ENCODE results near the gene OGFOD3. TPM values are rescaled to one million over a fixed set of nuclear protein-coding genes. Genes with fewer than 3 reads are reported as not detected.

The OGFOD3 gene
- total RNA-seq, 5 donors from 2014 or later (not counting 1 experiment from before 2014, with no cell fraction given): 22.0 to 32.2 (median 29.2) TPM

- 0% methylated on average over 27 of the region's 30 CpGs for WGBS (ENCODE audit: insufficient coverage)
- H3K27ac ChIP-seq (ENCODE audit: low read length): peak overlapping the region; percentile 90
- peak overlapping the region; percentile 94 to 98 (median 97) for H3K4me3 Mint-ChIP-seq
- no peaks in the 10 kb centered on the region for H3K9me3 ChIP-seq
- no peaks in the 10 kb centered on the region for H3K27me3 Mint-ChIP-seq
- CTCF ChIA-PET: interaction anchor here (0.8 to 1.6 kb wide), 3 partner anchors 8 to 30 kb away, joined by 3 to 4 read pairs (median 3); partner anchors contain the start of gene OGFOD3 (in 1 of the 2)
- H3K36me3 ChIP-seq (ENCODE audit: control insufficient read depth in 2 of 2, extremely low read depth in 1 of 2, insufficient read depth in 1 of 2, low read length in 1 of 2): peaks cover 13 to 32% of the 10 kb centered on the region in 2 donors
- peaks cover 10 to 53% of the 10 kb centered on the region in 2 experiments for H3K4me1 ChIP-seq (ENCODE audit: control insufficient read depth in 1 of 2, extremely low read depth in 1 of 2, insufficient read depth in 2 of 2, low read length in 2 of 2)
- H3K9me3 Mint-ChIP-seq: no peaks in the 10 kb centered on the region
- DNase-seq: peak; percentile 39 to 85 (median 73)
- H3K27me3 ChIP-seq (replicated peaks in 1 of 2; ENCODE audit: control insufficient read depth in 2 of 2, extremely low read depth in 1 of 2, insufficient read depth in 2 of 2, low read length in 1 of 2): no peaks in the 10 kb centered on the region
- peak; percentile 39 to 69 (median 51) for ATAC-seq (replicated peaks in 1 of 4)
- peak overlapping the region; percentile 78 to 94 for H3K4me3 ChIP-seq (ENCODE audit: control insufficient read depth in 1 of 2, extremely low read depth in 1 of 2, low read length in 1 of 2)
- H3K27ac Mint-ChIP-seq: peak overlapping the region; percentile 96 to 98
- no peaks in the 10 kb centered on the region for H3K36me3 Mint-ChIP-seq
- POLR2A ChIA-PET: interaction anchor here (0.5 kb wide), 2 partner anchors 248 to 320 kb away, joined by 3 to 5 read pairs; no protein-coding TSS in a partner anchor
- peaks cover 38 to 45% (median 41%) of the 10 kb centered on the region in 3 donors for H3K4me1 Mint-ChIP-seq
Measured at GRCh38 chr17:82449131-82449882, 30.9 kb upstream of the OGFOD3 start.

- peaks cover 38 to 45% (median 45%) of the 10 kb centered on the region in 3 donors for H3K4me1 Mint-ChIP-seq
Measured at GRCh38 chr17:82447876-82448275, 29.5 kb upstream of the OGFOD3 start.

GRCh38 chr17:82446649-82447048 lies 28.3 kb upstream of the OGFOD3 start:
- ATAC-seq (replicated peaks in 1 of 4): no peak
- H3K4me1 ChIP-seq (ENCODE audit: control insufficient read depth in 1 of 2, extremely low read depth in 1 of 2, insufficient read depth in 2 of 2, low read length in 2 of 2): peaks cover 10 to 48% of the 10 kb centered on the region in 2 experiments
- H3K4me3 ChIP-seq (ENCODE audit: control insufficient read depth in 1 of 2, extremely low read depth in 1 of 2, low read length in 1 of 2): no peak overlapping the region
- Mint-ChIP-seq H3K36me3 (no peaks in the 10 kb centered on the region), H3K27me3 (no peaks in the 10 kb centered on the region), H3K27ac (no peak overlapping the region), H3K4me1 (peaks cover 30 to 37% (median 36%) of the 10 kb centered on the region in 3 donors), H3K9me3 (no peaks in the 10 kb centered on the region), H3K4me3 (peak overlapping the region in 2 of 3 donors; percentile 34 to 68)
- no peak for DNase-seq
- H3K27ac ChIP-seq (ENCODE audit: low read length): no peak overlapping the region
- H3K36me3 ChIP-seq (ENCODE audit: control insufficient read depth in 2 of 2, extremely low read depth in 1 of 2, insufficient read depth in 1 of 2, low read length in 1 of 2): peaks cover 35 to 55% of the 10 kb centered on the region in 2 donors
- H3K27me3 ChIP-seq (replicated peaks in 1 of 2; ENCODE audit: control insufficient read depth in 2 of 2, extremely low read depth in 1 of 2, insufficient read depth in 2 of 2, low read length in 1 of 2): no peaks in the 10 kb centered on the region
- no peaks in the 10 kb centered on the region for H3K9me3 ChIP-seq
- CTCF ChIA-PET: no interaction called here
- 94% methylated on average over 4 of the region's 12 CpGs for WGBS (ENCODE audit: insufficient coverage)
- POLR2A ChIA-PET: no interaction called here

More at GRCh38 chr17:82447876-82448275, 29.5 kb upstream of the OGFOD3 start:
- Mint-ChIP-seq H3K36me3 (no peaks in the 10 kb centered on the region), H3K27me3 (no peaks in the 10 kb centered on the region), H3K4me3 (peak overlapping the region; percentile 47 to 68 (median 47)), H3K9me3 (no peaks in the 10 kb centered on the region), H3K27ac (peak overlapping the region; percentile 80 to 87)
- POLR2A ChIA-PET: no interaction called here
- CTCF ChIA-PET: no interaction called here
- no peak overlapping the region for H3K4me3 ChIP-seq (ENCODE audit: control insufficient read depth in 1 of 2, extremely low read depth in 1 of 2, low read length in 1 of 2)
- 89% methylated on average over 6 of the region's 11 CpGs for WGBS (ENCODE audit: insufficient coverage)
- no peaks in the 10 kb centered on the region for H3K27me3 ChIP-seq (replicated peaks in 1 of 2; ENCODE audit: control insufficient read depth in 2 of 2, extremely low read depth in 1 of 2, insufficient read depth in 2 of 2, low read length in 1 of 2)
- ATAC-seq (replicated peaks in 1 of 4) (no peak), DNase-seq (no peak)
- H3K4me1 ChIP-seq (ENCODE audit: control insufficient read depth in 1 of 2, extremely low read depth in 1 of 2, insufficient read depth in 2 of 2, low read length in 2 of 2): peaks cover 10 to 53% of the 10 kb centered on the region in 2 experiments
- peak overlapping the region; percentile 16 for H3K27ac ChIP-seq (ENCODE audit: low read length)
- H3K36me3 ChIP-seq (ENCODE audit: control insufficient read depth in 2 of 2, extremely low read depth in 1 of 2, insufficient read depth in 1 of 2, low read length in 1 of 2): peaks cover 26 to 46% of the 10 kb centered on the region in 2 donors
- H3K9me3 ChIP-seq: no peaks in the 10 kb centered on the region

- WGBS (ENCODE audit: insufficient coverage): 95% methylated on average over 14 of the region's 15 CpGs
- peaks cover 6 to 44% of the 10 kb centered on the region in 2 experiments for H3K4me1 ChIP-seq (ENCODE audit: control insufficient read depth in 1 of 2, extremely low read depth in 1 of 2, insufficient read depth in 2 of 2, low read length in 2 of 2)
- H3K27ac Mint-ChIP-seq: no peak overlapping the region
Measured at GRCh38 chr17:82446124-82446523, 27.7 kb upstream of the OGFOD3 start.

GRCh38 chr17:82445542-82445941 lies 27.2 kb upstream of the OGFOD3 start:
- Histone ChIP-seq H3K9me3 (no peaks in the 10 kb centered on the region), H3K27ac (ENCODE audit: low read length) (no peak overlapping the region), H3K4me1 (ENCODE audit: control insufficient read depth in 1 of 2, extremely low read depth in 1 of 2, insufficient read depth in 2 of 2, low read length in 2 of 2) (peaks cover 2 to 44% of the 10 kb centered on the region in 2 experiments), H3K36me3 (ENCODE audit: control insufficient read depth in 2 of 2, extremely low read depth in 1 of 2, insufficient read depth in 1 of 2, low read length in 1 of 2) (peaks cover 35 to 55% of the 10 kb centered on the region in 2 donors), H3K27me3 (replicated peaks in 1 of 2; ENCODE audit: control insufficient read depth in 2 of 2, extremely low read depth in 1 of 2, insufficient read depth in 2 of 2, low read length in 1 of 2) (no peaks in the 10 kb centered on the region), H3K4me3 (ENCODE audit: control insufficient read depth in 1 of 2, extremely low read depth in 1 of 2, low read length in 1 of 2) (no peak overlapping the region)
- DNase-seq: no peak
- ATAC-seq (replicated peaks in 1 of 4): no peak
- H3K9me3 Mint-ChIP-seq: no peaks in the 10 kb centered on the region
- no peaks in the 10 kb centered on the region for H3K36me3 Mint-ChIP-seq
- ChIA-PET POLR2A (no interaction called here), CTCF (no interaction called here)
- H3K4me3 Mint-ChIP-seq: no peak overlapping the region
- peaks cover 19 to 29% (median 27%) of the 10 kb centered on the region in 3 donors for H3K4me1 Mint-ChIP-seq
- H3K27ac Mint-ChIP-seq: no peak overlapping the region
- WGBS (ENCODE audit: insufficient coverage): 82% methylated on average over 11 of the region's 13 CpGs
- H3K27me3 Mint-ChIP-seq: no peaks in the 10 kb centered on the region

More at GRCh38 chr17:82446124-82446523, 27.7 kb upstream of the OGFOD3 start:
- ChIA-PET POLR2A (no interaction called here), CTCF (no interaction called here)
- Histone ChIP-seq H3K27ac (ENCODE audit: low read length) (no peak overlapping the region), H3K9me3 (no peaks in the 10 kb centered on the region), H3K36me3 (ENCODE audit: control insufficient read depth in 2 of 2, extremely low read depth in 1 of 2, insufficient read depth in 1 of 2, low read length in 1 of 2) (peaks cover 35 to 55% of the 10 kb centered on the region in 2 donors), H3K27me3 (replicated peaks in 1 of 2; ENCODE audit: control insufficient read depth in 2 of 2, extremely low read depth in 1 of 2, insufficient read depth in 2 of 2, low read length in 1 of 2) (no peaks in the 10 kb centered on the region), H3K4me3 (ENCODE audit: control insufficient read depth in 1 of 2, extremely low read depth in 1 of 2, low read length in 1 of 2) (no peak overlapping the region)
- no peaks in the 10 kb centered on the region for H3K9me3 Mint-ChIP-seq
- ATAC-seq (replicated peaks in 1 of 4): no peak
- no peaks in the 10 kb centered on the region for H3K27me3 Mint-ChIP-seq
- no peak for DNase-seq
- H3K4me1 Mint-ChIP-seq: peaks cover 25 to 32% (median 31%) of the 10 kb centered on the region in 3 donors
- no peaks in the 10 kb centered on the region for H3K36me3 Mint-ChIP-seq
- H3K4me3 Mint-ChIP-seq: no peak overlapping the region

GRCh38 chr17:82444941-82445521 lies 26.6 kb upstream of the OGFOD3 start:
- Histone ChIP-seq H3K27me3 (replicated peaks in 1 of 2; ENCODE audit: control insufficient read depth in 2 of 2, extremely low read depth in 1 of 2, insufficient read depth in 2 of 2, low read length in 1 of 2) (no peaks in the 10 kb centered on the region), H3K9me3 (no peaks in the 10 kb centered on the region), H3K27ac (ENCODE audit: low read length) (no peak overlapping the region), H3K4me3 (ENCODE audit: control insufficient read depth in 1 of 2, extremely low read depth in 1 of 2, low read length in 1 of 2) (no peak overlapping the region), H3K36me3 (ENCODE audit: control insufficient read depth in 2 of 2, extremely low read depth in 1 of 2, insufficient read depth in 1 of 2, low read length in 1 of 2) (peaks cover 35 to 55% of the 10 kb centered on the region in 2 donors), H3K4me1 (ENCODE audit: control insufficient read depth in 1 of 2, extremely low read depth in 1 of 2, insufficient read depth in 2 of 2, low read length in 2 of 2) (peaks cover 2 to 44% of the 10 kb centered on the region in 2 experiments)
- no peak overlapping the region for H3K27ac Mint-ChIP-seq
- ChIA-PET CTCF (no interaction called here), POLR2A (no interaction called here)
- no peaks in the 10 kb centered on the region for H3K27me3 Mint-ChIP-seq
- no peaks in the 10 kb centered on the region for H3K36me3 Mint-ChIP-seq
- no peaks in the 10 kb centered on the region for H3K9me3 Mint-ChIP-seq
- ATAC-seq (replicated peaks in 1 of 4) (no peak), DNase-seq (no peak)
- H3K4me3 Mint-ChIP-seq: no peak overlapping the region
- peaks cover 19 to 32% (median 27%) of the 10 kb centered on the region in 3 donors for H3K4me1 Mint-ChIP-seq
- WGBS (ENCODE audit: insufficient coverage): 87% methylated on average over 17 of the region's 19 CpGs

Measured in T-cell (primary cell).